ENCODE measurements around the gene TM4SF18. TPM values are rescaled to one million over a fixed set of nuclear protein-coding genes. Genes with fewer than 3 reads are reported as not detected.

Gene TM4SF18
- total RNA-seq, 3 donors from 2014 or later: 7.2 to 43.8 (median 25.9) TPM

GRCh38 chr3:149366941-149367840, 33.8 kb upstream of the TM4SF18 start:
- Histone ChIP-seq H3K4me3 (no peak overlapping the region), H3K27me3 (no peaks in the 10 kb centered on the region), H3K36me3 (no peaks in the 10 kb centered on the region), H3K9me3 (no peaks in the 10 kb centered on the region), H3K27ac (peak overlapping the region; percentile 82 to 96), H3K4me1 (peaks cover 0 to 12% of the 10 kb centered on the region in 2 donors)
- TF ChIP-seq CTCF (IDR thresholded peaks at IDR 0.05) (no peak), POLR2A (IDR thresholded peaks at IDR 0.05) (no peak), POLR2AphosphoS5 (IDR thresholded peaks at IDR 0.05) (peak in 1 of 3 donors; percentile 7)
- intact Hi-C loops (cut with DNase I; ENCODE audit: low total_unique reads): no loop called here
- DNase-seq (ENCODE audit: low spot score in 2 of 2): no peak

GRCh38 chr3:149366031-149366430, 32.6 kb upstream of the TM4SF18 start:
- Histone ChIP-seq H3K27ac (peak overlapping the region in 1 of 2 donors; percentile 96), H3K4me3 (no peak overlapping the region), H3K36me3 (no peaks in the 10 kb centered on the region), H3K9me3 (no peaks in the 10 kb centered on the region), H3K27me3 (no peaks in the 10 kb centered on the region), H3K4me1 (peaks cover 0 to 2% of the 10 kb centered on the region in 2 donors)
- intact Hi-C loops (cut with DNase I; ENCODE audit: low total_unique reads): no loop called here
- DNase-seq (ENCODE audit: low spot score in 2 of 2): no peak
- no peak for TF ChIP-seq POLR2AphosphoS5 (IDR thresholded peaks at IDR 0.05)
- TF ChIP-seq POLR2A (IDR thresholded peaks at IDR 0.05): no peak
- TF ChIP-seq CTCF (IDR thresholded peaks at IDR 0.05): no peak

- Histone ChIP-seq H3K36me3 (no peaks in the 10 kb centered on the region), H3K27ac (no peak overlapping the region), H3K4me1 (no peaks in the 10 kb centered on the region), H3K4me3 (no peak overlapping the region), H3K9me3 (no peaks in the 10 kb centered on the region), H3K27me3 (no peaks in the 10 kb centered on the region)
- intact Hi-C loops (cut with DNase I; ENCODE audit: low total_unique reads): no loop called here
- TF ChIP-seq CTCF (IDR thresholded peaks at IDR 0.05): no peak
- TF ChIP-seq POLR2AphosphoS5 (IDR thresholded peaks at IDR 0.05): no peak
- TF ChIP-seq POLR2A (IDR thresholded peaks at IDR 0.05): no peak
- DNase-seq (ENCODE audit: low spot score in 2 of 2): no peak
Measured at GRCh38 chr3:149364624-149365023, 31.2 kb upstream of the TM4SF18 start.

GRCh38 chr3:149363053-149363452, 29.6 kb upstream of the TM4SF18 start:
- TF ChIP-seq POLR2AphosphoS5 (IDR thresholded peaks at IDR 0.05) (no peak), CTCF (IDR thresholded peaks at IDR 0.05) (no peak), POLR2A (IDR thresholded peaks at IDR 0.05) (no peak)
- H3K9me3 ChIP-seq: no peaks in the 10 kb centered on the region
- H3K27me3 ChIP-seq: no peaks in the 10 kb centered on the region
- H3K36me3 ChIP-seq: no peaks in the 10 kb centered on the region
- H3K27ac ChIP-seq: no peak overlapping the region
- no peak overlapping the region for H3K4me3 ChIP-seq
- H3K4me1 ChIP-seq: no peaks in the 10 kb centered on the region
- intact Hi-C loops (cut with DNase I; ENCODE audit: low total_unique reads): no loop called here
- DNase-seq (ENCODE audit: low spot score in 2 of 2): no peak

- Histone ChIP-seq H3K4me1 (no peaks in the 10 kb centered on the region), H3K9me3 (no peaks in the 10 kb centered on the region), H3K36me3 (no peaks in the 10 kb centered on the region), H3K27ac (no peak overlapping the region), H3K4me3 (no peak overlapping the region), H3K27me3 (no peaks in the 10 kb centered on the region)
- no peak for DNase-seq (ENCODE audit: low spot score in 2 of 2)
- intact Hi-C loops (cut with DNase I; ENCODE audit: low total_unique reads): no loop called here
- TF ChIP-seq CTCF (IDR thresholded peaks at IDR 0.05): no peak
- no peak for TF ChIP-seq POLR2AphosphoS5 (IDR thresholded peaks at IDR 0.05)
- no peak for TF ChIP-seq POLR2A (IDR thresholded peaks at IDR 0.05)
Measured at GRCh38 chr3:149362366-149362765, 28.9 kb upstream of the TM4SF18 start.

All from breast epithelium (tissue), 4 donors.